ENCODE data around the gene PDE6A.

GRCh38 chr5:149846021-149846420 lies 98.6 kb downstream of the PDE6A start:
- TF ChIP-seq CTCF (IDR thresholded peaks at IDR 0.05) = no peak
- TF ChIP-seq POLR2A (IDR thresholded peaks at IDR 0.05) = no peak
